ENCODE results near the gene RAP1GDS1.
"Not testable (repeated sequence)": the region's sequence is repeated elsewhere in the genome, so short reads cannot be mapped to it uniquely, and the experiment has no call there.

RAP1GDS1 gene

DNA sequence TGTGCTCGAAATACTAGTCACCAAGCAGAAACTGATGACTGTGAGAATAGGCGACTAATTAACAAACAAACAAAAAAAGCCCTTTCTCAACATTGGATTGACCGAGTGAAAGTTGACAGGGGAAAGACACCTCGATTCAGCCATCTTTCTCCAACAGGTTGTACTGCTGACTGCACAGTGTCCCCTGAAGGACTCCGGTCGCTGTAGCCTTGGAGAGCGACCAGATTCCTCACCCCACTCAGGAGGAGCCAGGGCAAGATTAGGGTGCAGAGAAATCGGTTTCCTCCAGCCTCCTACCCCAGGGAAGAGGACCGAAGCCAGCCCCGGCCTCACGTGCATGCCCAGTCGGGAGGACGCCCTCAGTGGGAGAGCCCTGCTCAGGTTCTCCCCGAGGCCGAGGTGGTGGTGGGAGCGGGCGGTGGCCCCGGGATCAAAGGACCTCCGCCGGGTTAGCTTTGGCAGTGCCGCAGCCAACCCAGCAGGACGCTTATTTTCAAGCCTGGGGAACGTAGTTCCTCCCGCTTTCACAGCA, 1.1 kb upstream of the RAP1GDS1 start:
- FAIRE-seq (peak; percentile 84), DNase-seq (ENCODE audit: insufficient read length) (peak; percentile 15)
- no peak for TF ChIP-seq TAF1 (IDR thresholded peaks at IDR 0.05; ENCODE audit: borderline replicate concordance, low read depth, low read length)
- TF ChIP-seq POLR2A (IDR thresholded peaks at IDR 0.05; ENCODE audit: low read depth, low read length), result no peak
- TF ChIP-seq POLR2AphosphoS5 (IDR thresholded peaks at IDR 0.05; ENCODE audit: low read depth, low read length), result no peak

DNA sequence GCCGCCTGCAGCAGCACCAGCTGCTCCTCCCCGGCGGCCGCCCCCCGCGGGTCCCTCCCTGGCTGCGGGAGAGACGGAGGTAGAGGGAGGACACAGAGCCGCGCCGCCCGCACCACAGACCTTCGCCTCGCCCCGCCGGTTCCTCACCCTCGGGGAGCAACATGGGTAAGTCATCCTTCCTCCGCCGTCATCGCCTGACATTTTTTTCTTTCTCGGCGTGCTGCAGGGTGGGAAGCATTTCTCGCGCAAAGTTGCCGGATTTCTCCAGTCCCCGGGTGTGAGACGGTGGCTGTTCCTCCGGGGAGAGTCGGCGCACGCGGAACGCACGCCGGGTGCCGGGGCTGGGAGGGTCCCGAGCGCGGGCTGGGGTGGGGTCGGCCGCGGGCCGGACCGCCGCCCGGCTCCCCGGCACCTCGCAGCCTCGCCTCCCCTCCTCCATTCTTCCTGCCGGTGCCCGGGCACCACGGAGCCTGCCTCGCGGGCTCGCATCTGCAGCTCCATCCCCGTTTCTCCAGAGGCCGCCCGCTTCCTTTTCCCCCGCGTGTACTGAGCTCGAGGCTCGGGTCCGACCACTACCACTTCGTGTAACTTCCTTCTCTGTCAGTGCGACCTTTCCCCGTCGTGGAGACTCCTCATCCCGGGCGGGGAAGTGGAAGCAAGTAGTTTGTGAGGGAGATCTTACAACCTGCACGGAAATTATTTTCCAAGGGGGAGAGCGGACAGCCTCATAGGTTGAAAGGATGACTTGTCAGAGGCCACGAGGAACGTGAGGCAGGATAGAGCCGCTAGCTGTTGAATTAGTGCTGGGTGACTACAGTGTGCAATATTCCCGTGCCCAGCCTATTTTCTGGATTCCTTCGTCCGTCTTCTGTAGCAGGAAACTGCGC, 464 bp downstream of the RAP1GDS1 start:
- FAIRE-seq (peak; percentile 91), DNase-seq (ENCODE audit: insufficient read length) (peak; percentile 34)
- peak; percentile 50; the same call in 1 of the 2 replicates for TF ChIP-seq POLR2A (IDR thresholded peaks at IDR 0.05; ENCODE audit: low read depth, low read length)
- TF ChIP-seq TAF1 (IDR thresholded peaks at IDR 0.05; ENCODE audit: borderline replicate concordance, low read depth, low read length), result no peak

DNA sequence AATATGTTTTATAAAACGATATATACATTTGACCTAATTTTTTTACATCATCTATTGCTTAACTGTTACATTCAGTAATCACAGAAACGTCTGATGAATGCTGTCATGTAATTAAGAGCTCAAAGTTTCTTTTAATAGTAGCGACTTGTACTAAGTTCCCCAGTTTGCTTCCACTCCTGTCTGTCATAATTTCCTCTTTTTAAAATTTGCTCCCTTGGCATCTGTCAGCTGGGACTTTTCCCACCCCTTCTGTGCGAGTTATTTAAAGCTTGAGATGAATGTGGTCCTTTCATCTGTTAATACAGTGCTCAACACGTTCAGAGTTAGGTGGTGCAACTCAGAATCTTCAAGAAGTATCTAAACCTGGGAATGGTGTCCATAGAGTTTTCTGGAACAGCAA, 1.2 kb downstream of the RAP1GDS1 start:
- TF ChIP-seq TAF1 (IDR thresholded peaks at IDR 0.05; ENCODE audit: borderline replicate concordance, low read depth, low read length) (no peak), POLR2AphosphoS5 (IDR thresholded peaks at IDR 0.05; ENCODE audit: low read depth, low read length) (no peak), POLR2A (IDR thresholded peaks at IDR 0.05; ENCODE audit: low read depth, low read length) (no peak)
- FAIRE-seq (peak; percentile 5), DNase-seq (ENCODE audit: insufficient read length) (no peak)

DNA sequence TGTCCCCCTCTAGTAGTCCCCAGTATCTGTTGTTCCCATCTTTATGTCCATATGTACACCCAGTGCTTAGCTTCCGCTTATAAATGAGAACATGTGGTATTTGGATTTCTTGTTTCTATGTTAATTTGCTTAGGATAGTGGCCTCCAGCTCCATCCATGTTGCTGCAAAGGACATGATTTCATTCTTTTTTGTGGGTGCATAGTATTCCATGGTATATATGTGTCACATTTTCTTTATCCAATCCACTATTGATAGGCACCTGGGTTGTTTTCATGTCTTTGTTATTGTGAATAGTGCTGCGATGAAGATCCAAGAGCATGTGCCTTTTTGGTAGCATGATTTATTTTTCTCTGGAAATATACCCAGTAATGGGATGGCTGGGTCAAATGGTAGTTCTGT, 6.3 kb downstream of the RAP1GDS1 start:
- TF ChIP-seq POLR2A (IDR thresholded peaks at IDR 0.05; ENCODE audit: low read depth, low read length) (no peak), POLR2AphosphoS5 (IDR thresholded peaks at IDR 0.05; ENCODE audit: low read depth, low read length) (no peak), TAF1 (IDR thresholded peaks at IDR 0.05; ENCODE audit: borderline replicate concordance, low read depth, low read length) (no peak)
- FAIRE-seq, result no peak
- DNase-seq (ENCODE audit: insufficient read length), result no peak

DNA sequence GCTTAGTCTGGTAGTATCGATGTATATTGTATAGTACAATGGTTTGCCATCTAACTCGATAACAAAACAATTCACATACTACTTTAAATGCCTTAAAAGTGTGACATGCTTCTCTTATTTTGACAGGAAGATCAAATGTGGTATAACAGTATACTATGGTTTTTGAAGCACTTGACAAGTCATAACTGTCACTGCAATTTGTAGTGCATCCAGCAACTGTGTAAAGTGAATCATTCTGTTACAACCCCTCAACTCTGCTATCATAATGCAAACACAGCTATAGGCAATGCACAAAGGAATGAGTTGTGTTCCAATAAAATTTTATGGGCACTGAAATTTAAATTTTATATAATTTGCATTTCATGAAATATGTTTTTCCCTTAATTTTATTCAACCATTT, 14.0 kb downstream of the RAP1GDS1 start:
- TF ChIP-seq POLR2A (IDR thresholded peaks at IDR 0.05; ENCODE audit: low read depth, low read length) (no peak), POLR2AphosphoS5 (IDR thresholded peaks at IDR 0.05; ENCODE audit: low read depth, low read length) (no peak), TAF1 (IDR thresholded peaks at IDR 0.05; ENCODE audit: borderline replicate concordance, low read depth, low read length) (no peak)
- no peak for FAIRE-seq
- no peak for DNase-seq (ENCODE audit: insufficient read length)

DNA sequence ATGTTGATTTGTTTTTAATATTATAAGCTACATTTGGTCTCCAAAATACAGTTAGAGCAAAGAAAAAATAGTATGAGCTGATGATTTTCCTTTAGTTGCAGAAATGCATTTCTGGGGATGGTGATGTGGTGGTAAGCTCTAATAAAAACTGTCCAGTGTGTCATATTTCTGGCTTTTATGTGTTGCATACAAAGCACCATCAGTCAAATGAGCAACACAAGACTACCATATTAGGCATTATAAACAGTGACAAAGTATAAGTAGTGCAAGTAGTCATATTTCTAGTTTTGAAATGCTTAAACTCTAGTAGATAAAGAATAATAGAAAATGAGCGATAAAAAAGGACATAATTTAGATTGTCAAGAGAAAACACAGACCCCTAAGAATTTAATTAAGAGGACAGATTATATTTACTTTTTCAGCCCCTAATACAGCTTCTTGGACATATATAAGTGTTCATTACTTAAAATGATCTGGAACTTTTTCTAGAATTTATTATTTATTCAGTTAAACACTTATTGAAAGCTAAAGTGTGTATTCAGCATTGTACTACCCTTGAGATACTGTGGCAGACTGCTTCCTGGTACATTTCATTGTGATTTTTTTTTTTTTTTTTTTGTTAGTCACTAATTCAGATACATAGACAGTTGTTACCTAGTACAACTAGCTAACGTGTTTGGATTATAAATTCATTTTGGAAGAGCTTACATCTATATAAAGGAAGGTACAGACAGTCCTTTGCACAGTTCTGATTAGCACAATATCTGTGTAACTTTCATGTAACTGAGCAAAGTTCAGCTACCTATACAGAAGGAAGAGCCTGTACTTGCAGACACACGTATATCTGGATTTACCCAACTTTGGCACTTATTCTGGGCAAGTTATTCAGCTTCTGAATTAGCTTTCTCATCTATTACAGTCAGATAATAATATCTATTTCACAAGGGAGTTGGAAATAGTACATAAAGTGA, 22.3 kb downstream of the RAP1GDS1 start:
- no peak for TF ChIP-seq POLR2AphosphoS5 (IDR thresholded peaks at IDR 0.05; ENCODE audit: low read depth, low read length)
- TF ChIP-seq POLR2A (IDR thresholded peaks at IDR 0.05; ENCODE audit: low read depth, low read length), result no peak
- no peak for TF ChIP-seq TAF1 (IDR thresholded peaks at IDR 0.05; ENCODE audit: borderline replicate concordance, low read depth, low read length)
- DNase-seq (ENCODE audit: insufficient read length) (no peak), FAIRE-seq (no peak)

DNA sequence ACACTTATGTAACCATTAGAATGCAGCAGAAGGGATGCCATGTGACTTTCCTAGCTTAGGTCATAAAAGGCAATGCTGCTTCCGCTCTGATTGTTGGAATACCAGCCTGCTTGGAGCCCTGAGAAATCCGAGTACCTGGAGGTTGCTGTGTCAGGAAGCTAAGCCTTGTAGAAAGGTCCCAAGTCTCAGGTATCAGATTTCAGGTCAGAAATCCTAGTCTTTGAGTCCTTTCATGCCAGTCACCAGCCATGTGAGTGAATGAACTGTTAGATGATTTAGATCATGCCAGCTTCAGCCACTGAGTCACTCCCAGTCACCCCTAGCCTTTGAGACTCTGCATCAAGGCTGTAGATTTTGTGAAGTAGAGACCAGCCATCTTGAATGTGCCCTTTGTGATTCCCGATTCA, 23.5 kb downstream of the RAP1GDS1 start:
- FAIRE-seq (no peak), DNase-seq (ENCODE audit: insufficient read length) (no peak)
- TF ChIP-seq TAF1 (IDR thresholded peaks at IDR 0.05; ENCODE audit: borderline replicate concordance, low read depth, low read length), result no peak
- no peak for TF ChIP-seq POLR2A (IDR thresholded peaks at IDR 0.05; ENCODE audit: low read depth, low read length)
- no peak for TF ChIP-seq POLR2AphosphoS5 (IDR thresholded peaks at IDR 0.05; ENCODE audit: low read depth, low read length)

DNA sequence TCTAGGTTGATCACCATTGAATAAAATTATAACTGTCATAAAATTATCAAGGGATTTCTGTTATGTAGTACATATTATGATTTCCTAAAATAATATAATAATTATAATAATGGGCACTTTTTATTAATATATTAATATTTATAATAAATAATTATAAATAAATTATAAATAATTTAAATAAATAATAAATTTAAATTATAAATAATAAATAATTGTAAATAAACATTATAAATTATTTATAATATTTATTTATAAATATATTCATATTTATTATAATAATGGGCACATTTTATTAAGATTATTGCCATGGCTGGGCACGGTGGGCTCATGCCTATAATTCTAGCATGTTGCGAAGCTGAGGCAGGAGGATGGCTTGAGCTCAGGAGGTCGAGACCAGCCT, 24.5 kb downstream of the RAP1GDS1 start:
- TF ChIP-seq POLR2A (IDR thresholded peaks at IDR 0.05; ENCODE audit: low read depth, low read length) (no peak), TAF1 (IDR thresholded peaks at IDR 0.05; ENCODE audit: borderline replicate concordance, low read depth, low read length) (no peak), POLR2AphosphoS5 (IDR thresholded peaks at IDR 0.05; ENCODE audit: low read depth, low read length) (no peak)
- FAIRE-seq, result no peak
- DNase-seq (ENCODE audit: insufficient read length), result no peak

DNA sequence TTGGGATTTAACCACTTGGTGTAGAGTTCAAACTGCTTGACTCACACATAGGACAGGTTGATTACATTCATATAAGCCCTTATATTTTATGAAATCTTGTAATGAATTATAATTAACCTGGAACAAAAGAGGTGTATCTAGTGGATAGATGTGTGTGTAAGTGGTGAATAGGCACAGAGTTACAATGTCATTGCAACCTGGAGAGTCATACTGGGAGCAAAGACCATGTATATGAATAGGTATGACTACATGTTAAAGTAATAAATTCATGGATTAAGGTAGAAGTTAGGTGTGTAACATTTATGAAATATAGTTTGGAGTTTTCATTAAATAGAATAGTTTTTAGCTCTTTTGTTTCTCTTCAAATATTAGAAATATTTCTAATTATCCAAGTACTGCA, 26.1 kb downstream of the RAP1GDS1 start:
- TF ChIP-seq POLR2A (IDR thresholded peaks at IDR 0.05; ENCODE audit: low read depth, low read length) (no peak), TAF1 (IDR thresholded peaks at IDR 0.05; ENCODE audit: borderline replicate concordance, low read depth, low read length) (no peak), POLR2AphosphoS5 (IDR thresholded peaks at IDR 0.05; ENCODE audit: low read depth, low read length) (no peak)
- FAIRE-seq, result no peak
- no peak for DNase-seq (ENCODE audit: insufficient read length)

DNA sequence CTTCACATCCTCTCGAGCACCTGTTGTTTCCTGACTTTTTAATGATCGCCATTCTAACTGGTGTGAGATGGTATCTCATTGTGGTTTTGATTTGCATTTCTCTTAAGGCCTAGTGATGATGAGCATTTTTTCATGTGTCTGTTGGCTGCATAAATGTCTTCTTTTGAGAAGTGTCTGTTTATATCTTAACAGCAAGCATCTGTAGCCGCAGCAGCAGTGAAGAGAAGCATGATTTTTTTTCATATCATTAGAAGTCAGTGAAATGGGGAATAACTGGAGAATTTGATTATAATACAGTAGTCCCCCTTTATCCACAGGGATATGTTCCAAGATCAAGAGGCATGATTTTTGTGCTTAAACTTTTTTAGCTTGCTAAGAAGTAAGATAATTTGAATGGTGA, 27.5 kb downstream of the RAP1GDS1 start:
- FAIRE-seq; DNase-seq (ENCODE audit: insufficient read length): not testable (repeated sequence)

DNA sequence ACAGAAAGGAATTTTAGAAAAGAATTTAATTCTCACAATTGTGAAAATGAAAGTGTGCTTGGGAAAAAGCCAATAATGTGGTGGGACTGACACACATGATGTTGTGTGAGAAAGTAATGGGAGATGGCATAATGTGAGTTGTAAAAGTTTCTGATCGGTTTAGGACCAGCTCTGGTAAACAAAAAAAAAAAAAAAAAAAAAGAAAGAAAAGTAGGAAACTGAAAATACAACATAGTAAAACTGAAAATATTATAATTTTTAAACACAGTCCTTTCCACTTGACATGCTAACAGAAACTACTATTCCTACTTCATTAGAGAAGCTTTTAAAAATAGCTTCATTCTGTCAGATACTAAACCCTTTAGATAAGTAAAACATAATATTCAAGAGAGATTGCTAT, 28.2 kb downstream of the RAP1GDS1 start:
- TF ChIP-seq TAF1 (IDR thresholded peaks at IDR 0.05; ENCODE audit: borderline replicate concordance, low read depth, low read length), result no peak
- TF ChIP-seq POLR2AphosphoS5 (IDR thresholded peaks at IDR 0.05; ENCODE audit: low read depth, low read length), result no peak
- no peak for TF ChIP-seq POLR2A (IDR thresholded peaks at IDR 0.05; ENCODE audit: low read depth, low read length)
- DNase-seq (ENCODE audit: insufficient read length) (no peak), FAIRE-seq (no peak)

Data from GM12892 (cell line).